Hematopoietic multipotent progenitor cell treated with erythropoietin and hydrocortisone succinate and interleukin-3 and kit ligand, for 6 days (in vitro differentiated cells): ENCODE data around the gene CALR3.
"Not testable (repeated sequence)": the region's sequence is repeated elsewhere in the genome, so short reads cannot be mapped to it uniquely, and the experiment has no call there.

Experiments
- DNase-seq: peaks from one replicate; pipeline ENCODE4 v3.0.0-alpha.2; 2015

The CALR3 gene, protein sequence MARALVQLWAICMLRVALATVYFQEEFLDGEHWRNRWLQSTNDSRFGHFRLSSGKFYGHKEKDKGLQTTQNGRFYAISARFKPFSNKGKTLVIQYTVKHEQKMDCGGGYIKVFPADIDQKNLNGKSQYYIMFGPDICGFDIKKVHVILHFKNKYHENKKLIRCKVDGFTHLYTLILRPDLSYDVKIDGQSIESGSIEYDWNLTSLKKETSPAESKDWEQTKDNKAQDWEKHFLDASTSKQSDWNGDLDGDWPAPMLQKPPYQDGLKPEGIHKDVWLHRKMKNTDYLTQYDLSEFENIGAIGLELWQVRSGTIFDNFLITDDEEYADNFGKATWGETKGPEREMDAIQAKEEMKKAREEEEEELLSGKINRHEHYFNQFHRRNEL

GRCh38 chr19:16495982-16496612 lies at the start of gene CALR3, which contains the start of gene C19orf44:
Gene CALR3, minus strand, starts transcription at chr19:16496167. Its CDS starts 38 bp downstream, at chr19:16496129.
Gene C19orf44, plus strand, starts transcription at chr19:16496394. Its CDS starts 4,399 bp downstream, at chr19:16500793.
- DNase-seq, result peak; percentile 99

- DNase-seq, result no peak
Measured at GRCh38 chr19:16544473-16545231, 48.7 kb upstream of the CALR3 start.

DNA sequence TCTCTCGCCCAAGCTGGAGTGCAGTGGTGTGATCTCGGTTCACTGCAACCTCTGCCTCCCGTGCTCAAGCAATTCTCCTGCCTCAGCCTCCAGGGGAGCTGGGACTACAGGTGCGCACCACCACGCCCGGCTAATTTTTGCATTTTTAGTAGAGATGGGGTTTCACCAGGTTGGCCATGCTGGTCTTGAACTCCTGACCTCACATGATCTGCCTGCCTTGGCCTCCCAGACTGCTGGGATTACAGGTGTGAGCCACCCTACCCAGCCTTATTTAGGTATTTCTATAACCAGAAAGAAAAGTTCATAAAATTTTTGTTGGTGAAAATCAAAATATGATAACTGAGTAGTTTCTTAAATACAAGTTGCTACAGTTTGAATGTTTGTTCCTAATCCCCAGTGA lies 47.8 kb upstream of the CALR3 start:
- not testable (repeated sequence) for DNase-seq

DNA sequence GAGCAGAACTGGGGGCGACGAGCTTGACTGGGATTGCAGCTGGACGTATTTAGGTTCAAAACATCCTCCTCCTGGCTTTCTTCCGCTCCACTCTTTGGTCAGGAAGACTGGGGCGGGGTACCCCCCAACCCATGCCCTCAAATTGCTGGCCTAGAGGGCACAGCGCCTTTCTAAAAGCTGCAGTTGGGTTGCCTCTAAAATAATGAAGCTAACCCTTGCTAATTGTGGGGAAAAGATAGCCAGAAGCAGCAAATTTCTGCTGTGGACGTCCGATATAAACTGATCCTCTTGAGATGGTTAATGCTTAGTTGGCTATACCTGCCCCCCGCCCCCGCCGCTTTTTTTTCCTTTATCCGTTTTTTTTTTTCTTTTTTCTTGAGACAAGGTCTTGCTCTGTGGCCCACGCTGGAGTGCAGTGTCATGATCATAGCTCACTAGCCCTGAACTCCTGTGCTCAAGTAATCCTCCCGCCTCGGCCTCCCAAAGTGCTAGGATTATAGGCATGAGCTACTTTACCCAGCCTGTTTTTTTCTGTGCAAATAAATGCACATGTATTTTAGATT lies 47.0 kb upstream of the CALR3 start:
- DNase-seq, result peak; percentile 62

GRCh38 chr19:16542045-16542909 lies 46.3 kb upstream of the CALR3 start, which contains the start of gene CHERP:
Gene CHERP, minus strand, starts transcription at chr19:16542437. Its CDS starts 59 bp downstream, at chr19:16542378.
- DNase-seq, result peak; percentile 97

GRCh38 chr19:16541526-16542044 lies 45.6 kb upstream of the CALR3 start:
- DNase-seq, result peak; percentile 40

- DNase-seq, result no peak
Measured at GRCh38 chr19:16540948-16541347, 45.0 kb upstream of the CALR3 start.

DNA sequence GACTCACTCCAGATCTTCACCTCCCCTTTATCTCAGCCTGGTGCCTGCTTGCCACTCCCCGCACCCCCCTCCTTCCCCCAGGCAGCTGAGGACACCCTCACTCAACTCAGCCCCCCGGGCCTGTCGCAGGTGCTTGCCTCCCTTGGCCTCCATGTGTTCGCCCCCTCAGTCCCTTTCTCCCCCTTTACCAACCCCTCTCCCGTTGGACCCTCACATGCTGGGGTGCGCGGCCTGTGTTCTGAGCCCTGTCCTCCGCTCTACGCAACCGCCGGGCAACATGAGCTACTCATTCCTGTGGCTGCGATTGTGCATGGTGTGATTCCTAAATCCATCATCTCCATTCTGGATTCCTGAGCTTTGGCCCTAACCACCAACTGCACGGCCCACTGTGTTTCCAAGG lies 41.1 kb upstream of the CALR3 start:
- DNase-seq, result no peak

DNA sequence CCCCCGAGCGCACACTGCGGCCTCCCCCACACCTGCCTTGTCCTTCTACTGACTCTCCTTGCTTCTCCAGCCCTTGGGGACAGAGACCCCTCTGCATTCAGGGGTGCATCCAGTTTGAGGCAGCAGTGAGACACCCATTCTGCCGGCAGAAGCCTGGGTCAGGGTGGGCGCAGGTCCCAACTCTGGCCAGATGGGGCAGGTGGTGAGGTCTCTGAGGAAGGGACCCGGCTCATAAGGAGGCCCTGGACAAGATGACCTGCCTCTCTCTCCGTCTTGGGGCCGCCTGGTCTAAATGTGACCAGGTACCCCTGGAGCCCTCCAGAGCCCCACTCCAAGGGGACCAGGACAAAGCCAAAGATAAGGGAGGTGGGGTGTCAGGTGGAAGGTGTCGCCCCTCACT lies 40.2 kb upstream of the CALR3 start:
- no peak for DNase-seq

DNA sequence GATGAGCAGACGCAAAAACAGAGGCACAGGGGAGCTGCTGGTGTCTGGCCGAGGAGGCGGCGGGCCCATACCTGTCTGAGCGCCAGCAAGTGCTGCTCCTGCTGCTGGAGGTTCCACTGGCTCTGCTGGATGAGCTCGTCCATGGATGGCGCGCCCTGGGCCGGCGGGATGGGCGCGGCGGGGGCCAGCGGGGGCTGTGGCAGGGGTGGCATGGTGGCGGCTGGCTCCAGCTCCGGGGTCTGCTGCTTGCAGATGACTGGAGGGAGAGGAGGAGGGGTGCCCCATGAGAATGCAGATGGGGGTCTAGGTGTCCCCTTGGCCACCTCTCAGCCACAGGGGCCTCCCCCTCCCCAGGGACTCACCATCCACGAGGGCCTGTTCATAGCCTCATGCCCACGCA lies 39.4 kb upstream of the CALR3 start:
- no peak for DNase-seq

GRCh38 chr19:16532440-16533234 lies 36.7 kb upstream of the CALR3 start:
- no peak for DNase-seq

GRCh38 chr19:16531380-16531669 lies 35.4 kb upstream of the CALR3 start:
- DNase-seq, result no peak

DNA sequence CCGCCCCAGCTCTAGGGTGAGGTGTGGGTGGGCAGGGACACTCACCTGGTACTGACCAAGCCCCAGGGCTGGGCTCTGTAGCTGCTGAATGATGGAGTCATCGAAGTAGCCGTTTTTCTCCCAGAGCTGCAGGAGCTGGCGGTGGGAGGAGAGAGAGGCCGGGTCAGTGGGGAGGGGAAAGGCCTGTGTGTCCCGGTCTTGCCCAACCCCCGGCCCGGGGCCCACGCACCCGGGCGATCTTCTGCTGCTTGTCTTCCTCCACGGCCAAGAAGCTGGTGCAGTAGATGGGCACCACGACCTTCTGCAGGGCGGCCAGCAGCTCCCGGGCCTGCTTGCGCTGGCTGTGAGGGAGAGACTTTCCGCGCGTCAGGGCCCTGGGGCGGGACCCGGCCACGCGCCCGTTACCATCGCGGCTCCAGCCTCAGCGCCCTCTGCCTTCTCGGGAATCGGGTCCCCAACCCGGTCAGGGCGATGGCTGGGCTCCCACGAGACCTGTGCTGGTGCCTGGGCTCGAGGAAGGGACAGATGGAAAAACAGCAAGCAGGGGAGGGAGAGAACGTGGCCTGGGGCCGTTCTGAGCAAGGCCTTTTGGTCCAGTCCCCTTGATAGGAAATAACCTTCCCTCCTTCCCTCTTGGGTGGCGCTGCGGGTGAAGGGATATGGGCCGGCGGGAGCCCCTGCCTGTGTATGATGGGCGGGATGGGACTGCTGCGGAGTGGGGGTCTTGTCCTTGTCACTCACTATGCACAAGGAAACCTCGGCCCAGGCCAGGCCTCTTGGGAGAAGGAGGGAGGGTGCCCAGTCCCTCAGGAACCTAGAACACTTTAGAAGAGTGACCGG lies 34.8 kb upstream of the CALR3 start:
- no peak for DNase-seq

- no peak for DNase-seq
Measured at GRCh38 chr19:16529466-16530144, 33.6 kb upstream of the CALR3 start.

GRCh38 chr19:16527971-16528521 lies 32.1 kb upstream of the CALR3 start:
- peak; percentile 70 for DNase-seq

DNA sequence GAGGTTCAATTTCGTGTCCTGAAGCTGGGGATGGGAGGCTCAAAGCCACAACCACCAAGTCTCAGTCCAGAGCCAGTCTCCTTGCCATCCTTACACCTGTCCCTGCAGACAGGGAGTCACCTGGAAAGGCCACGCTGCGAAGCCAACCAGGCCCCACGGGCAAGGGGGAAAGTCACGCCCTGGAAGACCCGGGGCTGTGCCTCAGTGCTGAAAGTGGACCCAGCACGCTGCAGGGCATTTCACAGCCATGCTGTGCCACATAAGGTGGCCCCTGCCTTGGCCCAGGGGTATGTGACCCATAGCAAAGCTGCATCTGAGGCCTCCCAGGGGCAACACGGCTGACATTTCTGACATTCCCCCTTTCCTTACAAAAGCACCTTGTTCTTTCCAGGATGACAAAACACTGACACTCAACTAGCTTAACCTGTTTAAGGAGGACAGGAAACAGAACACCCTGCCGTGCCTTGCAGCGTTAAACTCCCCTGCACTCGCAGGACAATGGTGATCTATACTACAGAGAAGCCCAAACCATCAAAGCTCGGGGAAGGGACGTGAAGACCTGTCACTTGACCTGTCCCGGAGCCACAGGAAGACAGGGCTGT lies 31.5 kb upstream of the CALR3 start:
- no peak for DNase-seq

DNA sequence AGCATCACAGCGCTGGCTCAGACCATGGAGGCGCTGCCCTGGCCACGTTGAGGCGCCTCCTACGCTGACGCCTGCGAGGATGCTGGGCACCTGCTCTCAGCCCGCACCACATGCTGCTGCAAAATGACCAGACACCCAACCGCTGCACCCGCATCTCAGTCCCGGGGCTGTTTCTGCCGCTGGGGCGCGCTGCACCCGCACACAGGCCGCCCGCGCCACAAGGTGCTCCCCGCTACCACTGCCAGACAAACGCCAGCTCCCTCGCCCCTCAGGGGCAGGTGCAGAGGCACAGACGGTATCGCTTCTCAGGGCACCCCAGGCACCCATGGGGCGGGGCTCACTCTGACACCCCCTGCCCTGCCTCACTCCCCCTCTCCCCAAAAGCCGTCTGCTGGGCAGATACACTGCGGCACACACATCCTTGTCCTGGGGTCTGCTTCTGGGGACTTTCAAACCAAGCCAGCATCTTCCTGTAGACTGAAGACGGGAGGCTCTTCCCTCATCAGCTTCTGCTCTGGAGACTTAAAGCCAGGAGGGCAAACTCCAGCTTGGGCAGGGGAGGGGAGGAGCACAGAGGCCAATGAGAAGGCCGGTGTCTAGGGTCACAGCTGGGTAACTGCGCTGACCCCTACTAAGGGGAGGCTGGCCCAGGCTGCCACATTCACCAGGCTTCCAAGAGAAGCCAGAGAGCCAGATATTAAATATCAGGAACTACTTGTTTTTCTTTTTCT lies 29.9 kb upstream of the CALR3 start:
- no peak for DNase-seq
